Left renal cortex interstitium (tissue), 4 donors: ENCODE results near the gene MMP23B. TPM values are rescaled to one million over a fixed set of nuclear protein-coding genes. Genes with fewer than 3 reads are reported as not detected.
"Not testable (repeated sequence)": the region's sequence is repeated elsewhere in the genome, so short reads cannot be mapped to it uniquely, and the experiment has no call there.

Source experiments
- DNase-seq, 4 donors: peaks; one replicate each; pipeline ENCODE4 v3.0.0-alpha.2; 2013; ENCODE audit warnings: low read depth in 4 of 4, low spot score in 2 of 4, missing footprints in 1 of 4
- polyA plus RNA-seq, 4 donors: library from polyadenylated mRNA; unstranded; fragments of 120-200 nt; gene quantifications; one replicate each; pipeline ENCODE4 v1.2.1, GENCODE V29; 2013; ENCODE audit not compliant: insufficient read length in 4 of 4

Gene MMP23B
- polyA plus RNA-seq, 4 donors, result 16.0 to 54.0 (median 37.4) TPM

- not testable (repeated sequence) for DNase-seq
Measured at GRCh38 chr1:1664318-1664717, 32.3 kb downstream of the MMP23B start.

- DNase-seq, result no peak
Measured at GRCh38 chr1:1664941-1665814, 33.2 kb downstream of the MMP23B start.

- no peak for DNase-seq
Measured at GRCh38 chr1:1665815-1666251, 33.9 kb downstream of the MMP23B start.

- no peak for DNase-seq
Measured at GRCh38 chr1:1666526-1666925, 34.6 kb downstream of the MMP23B start.

- DNase-seq, result no peak
Measured at GRCh38 chr1:1669468-1670440, 37.8 kb downstream of the MMP23B start.

GRCh38 chr1:1670866-1671265 lies 38.9 kb downstream of the MMP23B start:
- no peak for DNase-seq

GRCh38 chr1:1671365-1672119 lies 39.6 kb downstream of the MMP23B start:
- DNase-seq, result no peak

GRCh38 chr1:1672181-1672965 lies 40.4 kb downstream of the MMP23B start:
- DNase-seq, result no peak

- not testable (repeated sequence) for DNase-seq
Measured at GRCh38 chr1:1674806-1675205, 42.8 kb downstream of the MMP23B start.

GRCh38 chr1:1675218-1675617 lies 43.2 kb downstream of the MMP23B start:
- not testable (repeated sequence) for DNase-seq

GRCh38 chr1:1676087-1676486 lies 44.1 kb downstream of the MMP23B start:
- not testable (repeated sequence) for DNase-seq

- no peak for DNase-seq
Measured at GRCh38 chr1:1677718-1678580, 46.0 kb downstream of the MMP23B start.

- no peak for DNase-seq
Measured at GRCh38 chr1:1678581-1679380, 46.8 kb downstream of the MMP23B start.

- no peak for DNase-seq
Measured at GRCh38 chr1:1680031-1680911, 48.3 kb downstream of the MMP23B start.

- no peak for DNase-seq
Measured at GRCh38 chr1:1680912-1681273, 48.9 kb downstream of the MMP23B start.

- no peak for DNase-seq
Measured at GRCh38 chr1:1683104-1683905, 51.3 kb downstream of the MMP23B start.
